Lung (tissue), 12 donors: Measurements from ENCODE around the gene DAPK2. TPM values are rescaled to one million over a fixed set of nuclear protein-coding genes. Genes with fewer than 3 reads are reported as not detected.
A peak's percentile ranks its signal among the peaks of the same experiment; 100 is the strongest.

Experiments
- ATAC-seq: fragments of 200-7000 bp; cut with Tn5 transposase; one replicate; pipeline ENCODE4 v1.9.1; 2020; ENCODE audit warnings: moderate number of reproducible peaks; ENCODE audit not compliant: insufficient read depth, low FRiP score
- DNase-seq, 3 donors: peaks; one replicate each; pipeline ENCODE4 v3.0.0-alpha.2; 2013 to 2017
- H3K27ac ChIP-seq, 2 donors: one replicate each; pipeline ENCODE4 v1.5.1; 2013; ENCODE audit warnings: mild to moderate bottlenecking in 2 of 2, moderate library complexity in 2 of 2, control low read depth in 1 of 2, inconsistent platforms in 1 of 2, low read depth in 1 of 2, low read length in 1 of 2
- H3K27me3 ChIP-seq, 3 donors: one replicate each; pipeline ENCODE4 v1.5.1; 2013; ENCODE audit warnings: low read length in 2 of 3; ENCODE audit not compliant: control insufficient read depth in 3 of 3, insufficient read depth in 3 of 3
- H3K36me3 ChIP-seq, 4 donors: one replicate each; pipeline ENCODE4 v1.5.1; 2013; ENCODE audit warnings: low read length in 4 of 4, mild to moderate bottlenecking in 1 of 4, moderate library complexity in 1 of 4; ENCODE audit not compliant: control insufficient read depth in 4 of 4, insufficient read depth in 4 of 4
- H3K4me1 ChIP-seq, 5 donors: one replicate each; pipeline ENCODE4 v1.5.1; 2013; ENCODE audit warnings: low read length in 5 of 5, mild to moderate bottlenecking in 2 of 5, moderate library complexity in 1 of 5; ENCODE audit not compliant: control insufficient read depth in 5 of 5, insufficient read depth in 5 of 5
- H3K4me3 ChIP-seq: one replicate; pipeline ENCODE4 v1.5.1; 2013; ENCODE audit warnings: mild to moderate bottlenecking, control low read depth, moderate library complexity
- H3K9ac ChIP-seq, 2 donors: one replicate each; pipeline ENCODE4 v1.5.1; 2013; ENCODE audit warnings: low read length in 2 of 2, control low read depth in 1 of 2; ENCODE audit not compliant: insufficient read depth in 1 of 2
- H3K9me3 ChIP-seq, 4 donors: one replicate each; pipeline ENCODE4 v1.5.1; 2013; ENCODE audit warnings: low read length in 3 of 4, mild to moderate bottlenecking in 1 of 4, moderate library complexity in 1 of 4; ENCODE audit not compliant: control insufficient read depth in 4 of 4, insufficient read depth in 3 of 4
- WGBS, 2 donors: extraction: QIAGEN DNeasy Blood & Tissue Kit; methylation state at CpG; one replicate each; pipeline ENCODE4 v1.1.7; 2013; 5-methylcytosine and 5-hydroxymethylcytosine counted together
- polyA plus RNA-seq, 2 donors: library from polyadenylated mRNA; stranded (reverse); fragments of 200-250 nt; gene quantifications; one replicate each; pipeline ENCODE4 v1.2.1, GENCODE V29; 2013
- total RNA-seq, 2 donors: library from RNA; depleted of rRNA in 1 of 2; stranded (reverse); fragments of >200 nt in 1 of 2; gene quantifications; one replicate each; pipeline ENCODE4 v1.2.1, GENCODE V29; 2014 to 2021
- TF ChIP-seq, protein P1 (sequence below): IDR thresholded peaks from 2 replicates; pipeline ENCODE4 v1.5.1; 2012; ENCODE audit warnings: mild to moderate bottlenecking; ENCODE audit errors: control extremely low read depth, extremely low read depth
- donor health status: control.
- donor health status: control.
- donor health status: Bipolar disorder and iron deficiency.
- donor health status: healthy.
- donor health status: DM: yes; HTN: yes; CAD: no.

Gene DAPK2
- total and polyA plus RNA-seq, 4 donors = 20.5 to 59.0 (median 49.1) TPM

- TF ChIP-seq, protein P1, sequence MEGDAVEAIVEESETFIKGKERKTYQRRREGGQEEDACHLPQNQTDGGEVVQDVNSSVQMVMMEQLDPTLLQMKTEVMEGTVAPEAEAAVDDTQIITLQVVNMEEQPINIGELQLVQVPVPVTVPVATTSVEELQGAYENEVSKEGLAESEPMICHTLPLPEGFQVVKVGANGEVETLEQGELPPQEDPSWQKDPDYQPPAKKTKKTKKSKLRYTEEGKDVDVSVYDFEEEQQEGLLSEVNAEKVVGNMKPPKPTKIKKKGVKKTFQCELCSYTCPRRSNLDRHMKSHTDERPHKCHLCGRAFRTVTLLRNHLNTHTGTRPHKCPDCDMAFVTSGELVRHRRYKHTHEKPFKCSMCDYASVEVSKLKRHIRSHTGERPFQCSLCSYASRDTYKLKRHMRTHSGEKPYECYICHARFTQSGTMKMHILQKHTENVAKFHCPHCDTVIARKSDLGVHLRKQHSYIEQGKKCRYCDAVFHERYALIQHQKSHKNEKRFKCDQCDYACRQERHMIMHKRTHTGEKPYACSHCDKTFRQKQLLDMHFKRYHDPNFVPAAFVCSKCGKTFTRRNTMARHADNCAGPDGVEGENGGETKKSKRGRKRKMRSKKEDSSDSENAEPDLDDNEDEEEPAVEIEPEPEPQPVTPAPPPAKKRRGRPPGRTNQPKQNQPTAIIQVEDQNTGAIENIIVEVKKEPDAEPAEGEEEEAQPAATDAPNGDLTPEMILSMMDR = no peak
- Histone ChIP-seq H3K4me1 (peaks cover 4 to 38% (median 30%) of the 10 kb centered on the region in 5 donors), H3K27me3 (no peaks in the 10 kb centered on the region), H3K9me3 (no peaks in the 10 kb centered on the region), H3K4me3 (no peak overlapping the region), H3K36me3 (peaks cover 0 to 5% (median 0%) of the 10 kb centered on the region in 4 donors), H3K9ac (no peak overlapping the region), H3K27ac (peak overlapping the region; percentile 79 to 89)
- ATAC-seq = no peak
- WGBS, 2 donors = 36 to 66% methylated on average over 3 of the region's 3 CpGs
- DNase-seq = no peak
Observed at GRCh38 chr15:63986751-63987341, 59.4 kb downstream of the DAPK2 start.

DNA sequence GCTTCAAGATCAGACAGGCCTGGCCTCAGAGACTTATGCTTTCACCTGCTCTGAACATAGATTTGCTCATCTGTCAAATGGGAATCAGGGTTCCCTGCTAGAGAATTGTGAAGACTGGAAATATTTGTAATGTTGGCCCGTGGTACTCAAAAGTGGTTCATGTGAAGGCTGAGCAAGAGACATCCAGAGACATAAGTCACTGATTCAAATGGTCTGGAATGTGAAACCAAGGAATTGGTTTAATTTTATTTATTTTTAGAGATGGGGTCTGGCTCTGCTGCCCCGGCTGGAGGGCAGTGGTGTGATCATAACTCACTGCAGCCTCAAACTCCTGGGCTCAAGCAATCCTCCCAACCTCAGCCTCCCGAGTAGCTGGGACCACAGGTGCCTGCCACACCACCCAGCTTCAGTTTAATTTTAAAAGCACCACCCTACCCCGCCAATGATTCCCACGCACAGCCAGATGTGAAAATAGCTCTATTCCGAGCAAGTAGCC lies 60.1 kb downstream of the DAPK2 start:
- Histone ChIP-seq H3K27ac (peak overlapping the region; percentile 79 to 89), H3K4me3 (no peak overlapping the region), H3K4me1 (peaks cover 4 to 35% (median 26%) of the 10 kb centered on the region in 5 donors), H3K9me3 (no peaks in the 10 kb centered on the region), H3K36me3 (peaks cover 0 to 5% (median 0%) of the 10 kb centered on the region in 4 donors), H3K9ac (no peak overlapping the region), H3K27me3 (no peaks in the 10 kb centered on the region)
- WGBS, 2 donors = 62 to 71% methylated on average over 6 of the region's 6 CpGs
- DNase-seq (no peak), ATAC-seq (no peak)
- TF ChIP-seq, protein P1 = no peak

- ATAC-seq (peak; percentile 83), DNase-seq (peak; percentile 54 to 85 (median 72))
- Histone ChIP-seq H3K9ac (no peak overlapping the region), H3K27ac (peak overlapping the region; percentile 86 to 89), H3K4me3 (no peak overlapping the region), H3K36me3 (peaks cover 0 to 5% (median 0%) of the 10 kb centered on the region in 4 donors), H3K4me1 (peaks cover 4 to 27% (median 21%) of the 10 kb centered on the region in 5 donors), H3K9me3 (no peaks in the 10 kb centered on the region), H3K27me3 (no peaks in the 10 kb centered on the region)
- TF ChIP-seq, protein P1 = no peak
- WGBS, 2 donors = 51 to 54% methylated on average over 17 of the region's 17 CpGs
Observed at GRCh38 chr15:63985221-63986184, 60.8 kb downstream of the DAPK2 start.
